GM19438 (cell line): Measurements from ENCODE around the gene OSBP2.
"Not testable (repeated sequence)": the region's sequence is repeated elsewhere in the genome, so short reads cannot be mapped to it uniquely, and the experiment has no call there.

Experiments
- ATAC-seq: cut with Tn5 transposase; IDR thresholded peaks from one replicate; pipeline ENCODE4 v1.9.1; 2021; ENCODE audit warnings: low read depth; ENCODE audit not compliant: unreplicated experiment

The OSBP2 gene

GRCh38 chr22:30754971-30755758, 60.5 kb downstream of the OSBP2 start:
- no peak for ATAC-seq

DNA sequence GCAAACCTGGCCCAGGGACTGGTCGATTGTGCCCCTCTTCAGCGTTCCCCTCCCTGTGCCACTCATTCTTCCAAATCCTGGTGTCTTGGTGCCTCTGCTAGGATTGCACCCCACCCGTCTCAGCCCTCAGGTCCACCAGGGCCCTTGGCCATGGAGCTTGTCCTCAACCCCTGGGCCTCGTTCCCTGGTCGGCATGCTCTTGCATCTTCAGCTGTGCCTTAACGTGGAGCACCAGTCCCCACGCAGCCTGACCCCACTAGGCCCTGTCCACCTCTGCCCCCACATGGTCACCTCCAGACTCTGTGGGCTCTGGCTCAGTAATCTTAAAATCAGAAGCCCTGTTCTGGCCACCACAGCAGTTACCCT, 61.1 kb downstream of the OSBP2 start:
- ATAC-seq: no peak

GRCh38 chr22:30763815-30764673, 69.4 kb downstream of the OSBP2 start:
- ATAC-seq: no peak

- no peak for ATAC-seq
These were observed 73.0 kb downstream of the OSBP2 start for GRCh38 chr22:30767661-30768060.

GRCh38 chr22:30770716-30771115, 76.0 kb downstream of the OSBP2 start:
- no peak for ATAC-seq

DNA sequence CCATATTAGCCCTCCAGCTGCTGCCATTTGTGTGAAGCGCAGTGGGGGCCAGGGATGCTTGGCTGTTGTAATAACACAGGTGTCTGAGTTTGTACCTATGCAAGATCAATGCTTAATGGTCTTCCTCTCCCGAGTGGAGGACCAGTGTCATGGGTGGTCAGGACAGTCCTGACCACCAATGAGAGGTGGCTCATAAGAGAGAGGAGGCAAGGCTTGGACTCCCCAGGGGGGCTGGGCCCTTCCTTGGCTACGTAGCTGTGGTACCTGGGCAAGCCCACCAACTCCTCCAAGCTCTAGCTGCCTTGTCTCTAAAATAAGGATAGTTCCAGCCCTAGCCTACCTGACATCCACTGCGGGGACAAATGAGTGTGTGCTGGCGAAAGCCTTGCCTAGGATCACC, 79.2 kb downstream of the OSBP2 start:
- ATAC-seq: no peak

DNA sequence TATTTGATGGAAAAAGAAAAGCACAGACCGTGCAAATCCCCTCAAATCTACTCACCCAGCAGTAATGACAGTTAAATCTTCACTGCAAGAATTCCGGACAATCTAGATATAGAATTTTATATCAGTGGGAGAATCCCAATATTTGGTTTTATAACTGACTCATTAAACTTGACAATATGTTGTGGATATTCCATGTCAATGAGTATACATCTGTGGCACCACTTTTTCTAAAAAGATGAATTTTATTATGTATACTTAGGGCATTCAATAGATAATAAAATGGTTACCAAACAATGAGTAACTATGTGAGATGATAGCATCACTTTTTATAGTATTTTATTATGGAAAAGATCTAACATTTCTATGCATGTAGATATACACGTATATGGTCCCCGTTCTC, 79.9 kb downstream of the OSBP2 start:
- no peak for ATAC-seq

DNA sequence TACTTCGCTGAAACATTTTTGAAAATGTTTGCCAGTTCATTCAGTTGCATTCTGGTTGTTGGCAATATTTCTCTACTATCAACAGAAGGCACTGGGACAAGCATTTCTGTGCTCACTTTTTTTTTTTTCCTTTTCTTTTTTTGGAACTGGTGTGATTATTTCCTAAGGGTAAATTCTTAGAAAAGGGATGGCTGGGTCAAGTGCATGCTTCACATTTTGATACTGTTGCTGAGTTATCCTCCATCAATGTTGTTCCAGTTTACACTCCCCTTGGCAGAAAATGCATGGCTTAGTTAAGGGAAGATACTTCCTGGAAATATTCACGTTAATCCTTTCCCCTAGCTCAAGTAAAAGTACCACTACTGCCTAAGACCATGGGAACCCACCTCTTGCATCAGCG, 81.8 kb downstream of the OSBP2 start:
- no peak for ATAC-seq

DNA sequence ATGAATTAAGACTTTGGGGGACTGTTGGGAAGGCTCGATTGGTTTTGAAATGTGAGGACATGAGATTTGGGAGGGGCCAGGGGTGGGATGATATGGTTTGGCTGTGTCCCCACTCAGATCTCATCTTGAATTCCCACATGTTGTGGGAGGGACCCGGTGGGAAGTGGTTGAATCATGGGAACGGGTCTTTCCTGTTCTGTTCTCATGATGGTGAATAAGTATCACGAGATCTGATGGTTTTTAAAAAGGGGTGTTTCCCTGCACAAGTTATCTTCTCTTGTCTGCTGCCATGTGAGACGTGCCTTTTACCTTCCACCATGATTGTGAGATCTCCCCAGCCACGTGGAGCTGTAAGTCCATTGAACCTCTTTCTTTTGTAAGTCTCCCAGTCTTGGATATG, 82.5 kb downstream of the OSBP2 start:
- not testable (repeated sequence) for ATAC-seq

DNA sequence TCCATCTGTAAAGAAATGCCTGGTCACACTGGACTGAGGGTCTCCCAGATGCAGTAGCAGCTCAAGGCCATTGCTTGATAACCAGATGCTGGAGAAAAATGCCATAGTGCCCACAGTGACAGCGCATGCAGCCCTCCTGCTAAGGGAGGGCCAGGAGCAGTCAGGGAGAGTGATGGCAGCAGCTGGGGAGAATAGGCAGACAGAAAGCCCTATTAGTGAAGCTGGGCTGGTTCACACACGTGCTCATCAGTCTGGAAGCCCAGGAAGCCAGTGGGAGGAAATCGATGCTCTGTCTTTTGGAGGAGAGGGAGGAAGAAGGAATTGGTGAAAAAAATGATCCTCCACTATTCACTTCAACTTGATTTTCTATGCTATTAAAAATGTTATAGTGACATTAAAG, 82.9 kb downstream of the OSBP2 start:
- ATAC-seq: no peak

DNA sequence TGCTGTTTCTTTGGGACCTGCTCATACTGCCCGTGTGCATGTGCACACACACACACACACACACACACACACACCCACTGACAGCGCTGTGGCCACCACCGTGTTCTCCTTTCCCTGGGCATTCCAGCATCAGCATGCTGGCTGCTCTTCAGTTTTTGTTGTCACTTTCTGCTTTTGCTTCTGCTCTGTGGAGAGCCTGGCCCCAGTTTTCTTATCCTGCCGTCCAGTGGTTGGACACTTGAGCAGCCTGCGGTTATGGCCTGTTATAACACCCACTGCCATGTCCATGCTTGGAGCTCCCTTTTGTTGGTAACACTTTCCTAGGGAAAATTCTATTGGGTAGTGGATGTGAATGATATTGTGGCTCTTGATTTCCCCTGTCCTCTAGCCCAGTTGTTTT, 83.6 kb downstream of the OSBP2 start:
- no peak for ATAC-seq

DNA sequence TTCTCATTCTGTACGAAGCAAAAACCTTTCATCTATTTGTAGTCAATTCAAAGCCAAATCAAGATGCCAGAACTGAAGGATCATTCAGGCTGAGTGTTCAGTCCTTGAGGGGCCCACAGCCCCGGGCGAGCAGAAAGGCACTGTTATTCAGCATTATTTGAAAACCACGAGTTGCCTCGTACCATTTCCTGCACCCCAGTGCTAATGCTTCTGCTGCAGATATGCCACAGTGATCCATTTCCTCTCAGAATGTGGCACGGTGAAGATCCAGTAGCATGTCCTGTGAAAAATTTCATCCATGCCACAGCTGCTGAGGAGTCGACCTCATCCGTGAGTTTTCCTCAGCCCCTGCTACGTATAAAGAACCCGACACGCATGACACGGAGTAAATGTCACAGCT, 85.4 kb downstream of the OSBP2 start:
- no peak for ATAC-seq

DNA sequence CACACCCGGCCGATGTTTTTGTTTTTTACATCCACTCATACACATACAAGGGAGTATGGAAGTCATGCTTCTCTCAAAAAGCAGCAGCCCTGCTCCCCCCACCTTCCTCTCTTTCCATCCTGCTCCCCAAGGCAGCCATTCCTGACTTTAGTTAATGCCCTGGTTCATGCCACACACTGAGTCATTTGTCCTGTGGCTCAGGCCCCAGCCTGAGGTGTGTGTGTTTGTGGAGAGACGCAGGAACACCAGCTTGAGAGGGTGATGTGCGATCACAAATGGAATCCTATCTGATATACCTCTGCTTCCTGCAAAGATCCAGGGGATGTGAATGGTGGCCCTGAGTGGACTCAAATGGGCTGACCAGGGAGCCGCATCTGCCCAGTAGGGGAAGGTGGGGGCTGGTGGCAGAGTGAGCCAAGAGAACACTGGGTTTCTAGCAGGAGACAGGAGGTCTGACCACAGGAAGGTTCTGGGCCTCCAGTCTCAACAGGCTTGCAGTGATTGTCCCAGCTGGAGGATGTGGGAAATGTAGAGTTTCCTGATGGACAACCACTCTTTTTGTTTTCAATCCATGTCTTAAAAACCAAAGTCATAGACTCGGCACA, 86.7 kb downstream of the OSBP2 start:
- ATAC-seq: no peak

DNA sequence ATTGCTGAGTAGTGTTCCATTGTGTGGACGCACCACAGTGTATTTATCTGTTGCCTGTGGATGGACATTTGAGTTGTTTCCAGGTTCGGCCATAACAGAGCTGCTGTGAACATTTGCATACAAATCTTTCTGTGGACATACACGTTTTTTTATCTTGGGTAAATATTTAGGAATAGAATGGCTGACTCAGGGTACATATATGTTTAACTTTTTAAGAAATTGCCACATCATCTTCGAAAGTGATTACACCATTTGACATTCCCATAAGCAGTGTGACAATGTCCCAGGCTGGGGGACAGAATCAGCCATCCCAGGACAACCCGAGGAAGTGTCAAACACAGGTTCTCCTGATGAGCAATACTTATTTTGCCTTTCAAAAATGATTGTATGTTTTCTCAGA, 87.9 kb downstream of the OSBP2 start:
- ATAC-seq: no peak

- no peak for ATAC-seq
These were observed 88.3 kb downstream of the OSBP2 start for GRCh38 chr22:30783021-30783420.

DNA sequence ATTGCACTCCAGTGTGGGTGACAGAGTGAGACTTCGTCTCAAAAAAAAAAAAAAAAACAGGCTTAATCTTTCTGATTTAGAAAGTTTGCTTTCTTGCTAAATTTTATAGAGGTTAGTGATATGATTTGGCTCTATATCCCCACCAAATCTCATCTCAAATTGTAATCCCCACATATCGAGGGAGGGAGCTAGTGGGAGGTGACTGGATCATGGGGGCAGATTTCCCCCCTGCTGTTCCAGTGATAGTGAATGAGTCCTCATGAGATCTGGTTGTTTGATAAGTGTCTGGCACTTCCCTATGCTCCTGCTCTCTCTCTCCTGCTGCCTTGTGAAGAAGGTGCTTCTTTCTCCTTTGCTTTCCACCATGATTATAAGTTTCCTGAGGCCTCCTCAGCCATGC, 90.9 kb downstream of the OSBP2 start:
- no peak for ATAC-seq

- no peak for ATAC-seq
These were observed 95.7 kb downstream of the OSBP2 start for GRCh38 chr22:30790366-30790765.

- ATAC-seq: no peak
These were observed 97.8 kb downstream of the OSBP2 start for GRCh38 chr22:30792456-30792855.

GRCh38 chr22:30795118-30795517, 100.4 kb downstream of the OSBP2 start:
- ATAC-seq: no peak

- no peak for ATAC-seq
These were observed 107.0 kb downstream of the OSBP2 start for GRCh38 chr22:30801695-30802094.
